ENCODE results near the gene CCL13.

Gene CCL13

DNA sequence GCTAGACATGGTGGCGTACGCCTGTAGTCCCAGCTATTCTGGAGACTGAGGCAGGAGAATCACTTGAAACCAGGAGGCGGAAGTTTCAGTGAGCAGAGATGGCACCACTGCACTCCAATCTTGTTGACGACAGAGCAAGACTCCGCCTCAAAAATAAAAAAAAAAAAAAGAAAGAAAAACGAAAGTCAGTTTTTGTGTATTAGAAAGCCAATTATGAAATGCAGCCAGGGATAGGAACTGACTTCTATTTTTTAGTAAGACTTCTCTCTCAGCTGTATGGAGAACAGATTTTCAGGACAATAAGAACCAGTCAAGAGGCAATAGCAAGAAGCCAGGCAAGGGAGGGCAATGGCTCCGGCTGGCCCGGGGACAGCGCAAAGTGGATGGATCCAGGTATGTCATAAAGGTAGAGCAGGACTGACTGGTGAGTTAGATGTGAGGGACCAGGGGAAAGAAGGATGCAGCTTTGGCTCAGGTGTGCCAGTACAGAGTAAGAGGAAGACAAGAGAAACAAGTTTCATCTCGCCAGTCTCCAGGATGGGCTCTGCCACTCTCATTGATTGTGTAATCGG, 19.2 kb downstream of the CCL13 start:
- ChIA-PET POLR2A (no interaction called here), CTCF (no interaction called here)
- DNase-seq (ENCODE audit: extremely low spot score) = no peak
- TF ChIP-seq CTBP1 (IDR thresholded peaks at IDR 0.05; ENCODE audit: borderline replicate concordance) = no peak
- TF ChIP-seq ELF4 (IDR thresholded peaks at IDR 0.05) = no peak
- TF ChIP-seq FOXK2 (IDR thresholded peaks at IDR 0.05) = no peak
- TF ChIP-seq SUZ12 (IDR thresholded peaks at IDR 0.05) = no peak
- no peak for TF ChIP-seq TARDBP (IDR thresholded peaks at IDR 0.05)
- TF ChIP-seq FOXA1 (IDR thresholded peaks at IDR 0.05) = no peak
- TF ChIP-seq FOXM1 (IDR thresholded peaks at IDR 0.05; ENCODE audit: borderline replicate concordance) = no peak
- TF ChIP-seq ZNF384 (IDR thresholded peaks at IDR 0.05) = no peak
- no peak for TF ChIP-seq HDGF (IDR thresholded peaks at IDR 0.05; ENCODE audit: borderline replicate concordance)
- TF ChIP-seq PKNOX1 (IDR thresholded peaks at IDR 0.05) = no peak
- TF ChIP-seq L3MBTL2 (conservative IDR thresholded peaks at IDR 0.05) = no peak
- TF ChIP-seq LEF1 (IDR thresholded peaks at IDR 0.05; ENCODE audit: borderline replicate concordance) = no peak
- no peak for TF ChIP-seq SP1 (IDR thresholded peaks at IDR 0.05)
- TF ChIP-seq NFRKB (IDR thresholded peaks at IDR 0.05) = no peak
- TF ChIP-seq ARNT (IDR thresholded peaks at IDR 0.05) = no peak

- no peak for DNase-seq (ENCODE audit: extremely low spot score)
- ChIA-PET POLR2A (no interaction called here), CTCF (interaction anchor here (1.8 kb wide), 1 partner anchor 15 kb away, joined by 7 read pairs; no protein-coding TSS in a partner anchor)
- no peak for TF ChIP-seq ARNT (IDR thresholded peaks at IDR 0.05)
Observed at GRCh38 chr17:34377078-34377823, 21.0 kb downstream of the CCL13 start.

DNA sequence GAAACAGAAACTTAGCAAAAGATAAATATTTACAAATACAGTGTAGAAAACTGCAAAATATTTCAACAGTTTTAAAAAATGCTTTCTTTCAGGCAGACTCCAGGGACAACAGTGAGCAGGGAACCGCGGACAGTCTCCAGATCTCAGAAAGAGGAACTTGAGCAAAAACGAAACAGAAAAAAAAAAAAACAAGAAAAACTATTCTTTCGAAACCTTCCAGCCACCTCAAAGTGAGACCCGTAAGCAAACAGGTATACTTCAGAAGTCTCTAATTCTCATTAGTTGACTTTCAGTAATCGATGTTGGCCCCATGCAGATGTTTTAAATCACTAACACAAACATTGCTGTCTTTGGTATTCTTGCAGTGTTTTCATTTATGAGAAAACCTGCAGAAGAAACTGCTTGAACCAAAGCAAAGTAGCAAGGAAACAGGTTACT, 22.4 kb downstream of the CCL13 start:
- ChIA-PET CTCF (no interaction called here), POLR2A (no interaction called here)
- no peak for TF ChIP-seq BHLHE40 (IDR thresholded peaks at IDR 0.05; ENCODE audit: borderline replicate concordance)
- no peak for TF ChIP-seq FOXA1 (IDR thresholded peaks at IDR 0.05)
- no peak for TF ChIP-seq HDGF (IDR thresholded peaks at IDR 0.05; ENCODE audit: borderline replicate concordance)
- TF ChIP-seq L3MBTL2 (conservative IDR thresholded peaks at IDR 0.05) = no peak
- TF ChIP-seq ELF4 (IDR thresholded peaks at IDR 0.05) = no peak
- no peak for TF ChIP-seq CTBP1 (IDR thresholded peaks at IDR 0.05; ENCODE audit: borderline replicate concordance)
- no peak for TF ChIP-seq FOXM1 (IDR thresholded peaks at IDR 0.05; ENCODE audit: borderline replicate concordance)
- TF ChIP-seq NFRKB (IDR thresholded peaks at IDR 0.05) = no peak
- TF ChIP-seq ARNT (IDR thresholded peaks at IDR 0.05) = no peak
- TF ChIP-seq ZNF384 (IDR thresholded peaks at IDR 0.05) = no peak
- no peak for TF ChIP-seq PKNOX1 (IDR thresholded peaks at IDR 0.05)
- TF ChIP-seq SUZ12 (IDR thresholded peaks at IDR 0.05) = no peak
- no peak for TF ChIP-seq FOXK2 (IDR thresholded peaks at IDR 0.05)
- DNase-seq (ENCODE audit: extremely low spot score) = no peak

DNA sequence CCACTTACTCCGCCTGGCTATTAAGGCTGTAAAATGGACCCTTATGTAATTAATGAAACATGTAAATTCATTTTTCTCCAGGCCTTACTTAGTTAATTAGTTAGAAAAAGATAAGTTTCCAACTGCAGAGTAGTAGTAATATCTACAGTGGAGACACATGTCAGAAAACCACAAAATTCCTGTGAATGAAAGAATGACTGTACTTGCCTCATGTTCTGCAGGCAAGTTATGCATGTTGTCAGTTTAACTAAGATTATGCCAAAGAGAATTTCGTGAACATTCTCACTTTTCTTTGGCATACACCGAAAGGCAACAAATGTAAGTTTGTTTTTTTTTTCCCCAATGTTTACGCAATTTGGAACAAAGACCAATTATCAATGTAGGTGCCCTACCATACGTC, 23.6 kb downstream of the CCL13 start:
- ChIA-PET POLR2A (no interaction called here), CTCF (no interaction called here)
- DNase-seq (ENCODE audit: extremely low spot score) = no peak
- TF ChIP-seq HDGF (IDR thresholded peaks at IDR 0.05; ENCODE audit: borderline replicate concordance) (no peak), CTBP1 (IDR thresholded peaks at IDR 0.05; ENCODE audit: borderline replicate concordance) (no peak), SUZ12 (IDR thresholded peaks at IDR 0.05) (no peak), FOXA1 (IDR thresholded peaks at IDR 0.05) (no peak), ARNT (IDR thresholded peaks at IDR 0.05) (no peak), NFRKB (IDR thresholded peaks at IDR 0.05) (no peak), LEF1 (IDR thresholded peaks at IDR 0.05; ENCODE audit: borderline replicate concordance) (no peak), L3MBTL2 (conservative IDR thresholded peaks at IDR 0.05) (no peak), SP1 (IDR thresholded peaks at IDR 0.05) (no peak)

DNA sequence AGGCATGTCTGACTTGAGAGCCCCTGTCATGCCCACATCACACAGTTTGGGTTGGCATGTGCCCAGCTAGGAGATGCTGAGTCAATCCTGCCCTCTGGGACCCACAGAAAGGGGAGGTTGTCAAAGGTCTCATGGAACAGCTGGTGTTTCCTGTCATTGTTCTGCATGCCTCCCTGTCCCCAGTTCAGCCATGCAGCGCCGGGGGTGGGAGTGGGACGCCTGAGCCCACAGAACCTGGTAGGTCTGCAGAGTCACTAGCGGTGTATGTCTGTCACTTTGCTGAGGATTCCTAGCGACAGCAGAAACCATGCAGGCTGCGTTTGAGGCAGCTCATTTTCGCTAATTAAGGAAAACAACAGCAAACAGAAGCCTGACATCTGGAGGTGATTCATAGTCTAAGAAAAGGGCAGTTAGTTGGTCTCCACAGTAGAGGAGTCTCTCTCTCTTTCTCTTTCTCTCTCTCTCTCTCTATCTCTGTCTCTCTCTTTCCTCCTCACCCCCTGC, 26.4 kb downstream of the CCL13 start:
- no peak for DNase-seq (ENCODE audit: extremely low spot score)
- ChIA-PET POLR2A (no interaction called here), CTCF (no interaction called here)
- no peak for TF ChIP-seq FOXM1 (IDR thresholded peaks at IDR 0.05; ENCODE audit: borderline replicate concordance)
- TF ChIP-seq CTBP1 (IDR thresholded peaks at IDR 0.05; ENCODE audit: borderline replicate concordance) = no peak
- TF ChIP-seq BHLHE40 (IDR thresholded peaks at IDR 0.05; ENCODE audit: borderline replicate concordance) = no peak
- no peak for TF ChIP-seq FOXA1 (IDR thresholded peaks at IDR 0.05)
- no peak for TF ChIP-seq SP1 (IDR thresholded peaks at IDR 0.05)
- TF ChIP-seq NFRKB (IDR thresholded peaks at IDR 0.05) = no peak
- no peak for TF ChIP-seq ARNT (IDR thresholded peaks at IDR 0.05)
- TF ChIP-seq LEF1 (IDR thresholded peaks at IDR 0.05; ENCODE audit: borderline replicate concordance) = no peak
- TF ChIP-seq PKNOX1 (IDR thresholded peaks at IDR 0.05) = no peak
- no peak for TF ChIP-seq HDGF (IDR thresholded peaks at IDR 0.05; ENCODE audit: borderline replicate concordance)
- TF ChIP-seq ZNF384 (IDR thresholded peaks at IDR 0.05) = no peak
- TF ChIP-seq L3MBTL2 (conservative IDR thresholded peaks at IDR 0.05) = no peak
- TF ChIP-seq TARDBP (IDR thresholded peaks at IDR 0.05) = no peak
- no peak for TF ChIP-seq SUZ12 (IDR thresholded peaks at IDR 0.05)
- TF ChIP-seq FOXK2 (IDR thresholded peaks at IDR 0.05) = no peak

GRCh38 chr17:34383216-34383615, 26.9 kb downstream of the CCL13 start:
- ChIA-PET CTCF (interaction anchor here (1.1 kb wide), 1 partner anchor 22 kb away, joined by 5 read pairs; no protein-coding TSS in a partner anchor), POLR2A (no interaction called here)
- DNase-seq (ENCODE audit: extremely low spot score) = no peak
- no peak for TF ChIP-seq BHLHE40 (IDR thresholded peaks at IDR 0.05; ENCODE audit: borderline replicate concordance)
- no peak for TF ChIP-seq NFRKB (IDR thresholded peaks at IDR 0.05)
- TF ChIP-seq FOXK2 (IDR thresholded peaks at IDR 0.05) = no peak
- no peak for TF ChIP-seq SUZ12 (IDR thresholded peaks at IDR 0.05)
- no peak for TF ChIP-seq ARNT (IDR thresholded peaks at IDR 0.05)
- no peak for TF ChIP-seq PKNOX1 (IDR thresholded peaks at IDR 0.05)
- no peak for TF ChIP-seq LEF1 (IDR thresholded peaks at IDR 0.05; ENCODE audit: borderline replicate concordance)
- no peak for TF ChIP-seq TARDBP (IDR thresholded peaks at IDR 0.05)
- no peak for TF ChIP-seq FOXA1 (IDR thresholded peaks at IDR 0.05)
- no peak for TF ChIP-seq CTBP1 (IDR thresholded peaks at IDR 0.05; ENCODE audit: borderline replicate concordance)
- TF ChIP-seq ZNF384 (IDR thresholded peaks at IDR 0.05) = no peak
- no peak for TF ChIP-seq HDGF (IDR thresholded peaks at IDR 0.05; ENCODE audit: borderline replicate concordance)
- no peak for TF ChIP-seq FOXM1 (IDR thresholded peaks at IDR 0.05; ENCODE audit: borderline replicate concordance)
- TF ChIP-seq ELF4 (IDR thresholded peaks at IDR 0.05) = no peak
- TF ChIP-seq SP1 (IDR thresholded peaks at IDR 0.05) = no peak
- TF ChIP-seq L3MBTL2 (conservative IDR thresholded peaks at IDR 0.05) = no peak

Data from HEK293T (cell line).